K562 (cell line): ENCODE results near the gene ARHGAP22. TPM values are rescaled to one million over a fixed set of nuclear protein-coding genes. Genes with fewer than 3 reads are reported as not detected.
A peak's percentile ranks its signal among the peaks of the same experiment; 100 is the strongest.

ENCODE experiments used
- ATAC-seq: fragments of 200-7000 bp; cut with Tn5 transposase; 3 replicates; pipeline ENCODE4 v1.9.1; 2020; ENCODE audit warnings: moderate library complexity
- BruUV-seq: library from RNA; stranded (reverse); fragments of 400-500 nt; replicated peaks from 2 replicates; lab custom pipeline; 2021; lab: Mats Ljungman, UMichigan
- CTCF ChIA-PET: fragments of 300-600 bp; formaldehyde crosslinking; extraction: SDS; loops from one replicate; lab custom pipeline; 2021; ENCODE audit warnings: low intra/inter-chr PET ratio; lab: Yijun Ruan, JAX
- POLR2A ChIA-PET: fragments of 300-600, 350-650 bp; sonication (Branson Sonifier 250); formaldehyde crosslinking; extraction: SDS; loops from one replicate; lab custom pipeline; 2021; ENCODE audit warnings: antibody characterized with exemption, inconsistent platforms; lab: Yijun Ruan, JAX
- DNase-seq, 4 experiments: peaks; one replicate each; pipeline versions ENCODE4 v3.0.0 to v3.0.0-alpha.2; 2011 to 2018; ENCODE audit warnings: low spot score in 3 of 4, mixed read lengths in 3 of 4; ENCODE audit errors: extremely low read depth in 1 of 4
- FAIRE-seq: peaks from 2 replicates; lab custom pipeline; 2011; peaks lifted over from hg19 to GRCh38; lab: Jason Lieb, UNC
- H2AFZ ChIP-seq: 2 replicates; pipeline ENCODE4 v1.6.0; 2011; ENCODE audit warnings: low read depth, low read length, control low read depth, inconsistent platforms
- H3K27ac ChIP-seq: fragments of 200-600 bp; 3 replicates; pipeline ENCODE4 v1.8.0; 2011; ENCODE audit warnings: low read depth, mild to moderate bottlenecking, control low read depth, inconsistent platforms, low read length, moderate library complexity, mixed read lengths; ENCODE audit errors: extremely low read depth
- H3K27me3 ChIP-seq, 2 experiments: fragments of 300-600 bp in 1 of 2; 2 replicates in 1 of 2; 3 replicates in 1 of 2; pipeline versions ENCODE4 v1.6.0 to v1.8.0; 2011; ENCODE audit warnings: inconsistent platforms in 2 of 2, low read length in 2 of 2, mild to moderate bottlenecking in 1 of 2, mixed read lengths in 1 of 2, moderate library complexity in 1 of 2; ENCODE audit not compliant: control insufficient read depth in 2 of 2, insufficient read depth in 2 of 2
- H3K36me3 ChIP-seq: fragments of 300-600 bp; 3 replicates; pipeline ENCODE4 v1.8.0; 2011; ENCODE audit warnings: mild to moderate bottlenecking, low read length, inconsistent platforms; ENCODE audit not compliant: control insufficient read depth, insufficient read depth
- H3K4me1 ChIP-seq, 2 experiments: fragments of 200-600 bp in 1 of 2; replicated peaks in 1 of 2; 2 replicates in 1 of 2; 3 replicates in 1 of 2; pipeline versions ENCODE4 v1.5.1 to v1.8.0; 2011; ENCODE audit warnings: inconsistent platforms in 2 of 2, low read length in 2 of 2, mild to moderate bottlenecking in 1 of 2, mixed read lengths in 1 of 2, moderate library complexity in 1 of 2; ENCODE audit not compliant: control insufficient read depth in 2 of 2, insufficient read depth in 2 of 2
- H3K4me2 ChIP-seq: 2 replicates; pipeline ENCODE4 v1.6.1; 2011; ENCODE audit warnings: low read length, control low read depth, inconsistent platforms, mixed read lengths; ENCODE audit not compliant: insufficient read depth
- H3K4me3 ChIP-seq: fragments of 200-600 bp; sonication (generic), shearing (Covaris generic); 2 replicates; pipeline ENCODE4 v1.5.1; 2016; ENCODE audit warnings: control low read depth, inconsistent platforms
- H3K79me2 ChIP-seq: fragments of 200-600 bp; 3 replicates; pipeline ENCODE4 v1.8.0; 2011; ENCODE audit warnings: low read length, inconsistent platforms; ENCODE audit not compliant: control insufficient read depth, insufficient read depth
- H3K9ac ChIP-seq, 2 experiments: 2 replicates each; pipeline versions ENCODE4 v1.6.0 to v1.6.1; 2011; ENCODE audit warnings: low read depth in 2 of 2, low read length in 2 of 2, control low read depth in 1 of 2, inconsistent platforms in 1 of 2, mild to moderate bottlenecking in 1 of 2, mixed read lengths in 1 of 2; ENCODE audit not compliant: insufficient read depth in 1 of 2
- H3K9me1 ChIP-seq: one replicate; pipeline ENCODE4 v1.6.0; 2011; ENCODE audit warnings: inconsistent platforms, mild to moderate bottlenecking, low read length, moderate library complexity; ENCODE audit not compliant: control insufficient read depth, insufficient read depth
- H3K9me3 ChIP-seq: replicated peaks from 2 replicates; pipeline ENCODE4 v1.5.1; 2011; ENCODE audit warnings: low read depth, low read length, inconsistent platforms; ENCODE audit not compliant: control insufficient read depth, insufficient read depth
- H4K20me1 ChIP-seq: replicated peaks from 2 replicates; pipeline ENCODE4 v1.6.1; 2011; ENCODE audit warnings: low read length, inconsistent platforms, mixed read lengths; ENCODE audit not compliant: control insufficient read depth, insufficient read depth
- SUPT5H ChIP-seq: fragments of 450-650 bp; IDR thresholded peaks from 2 replicates; pipeline ENCODE4 v1.6.1; 2016
- WGBS: fragments of 100-300 bp; shearing (Covaris generic); methylation state at CpG from one replicate; pipeline ENCODE4 v1.1.6; 2016; ENCODE audit warnings: low coverage, mixed read lengths; ENCODE audit not compliant: insufficient coverage; ENCODE audit errors: missing lambda C conversion rate; 5-methylcytosine and 5-hydroxymethylcytosine counted together
- in situ Hi-C: fragments of 300-500 bp; cut with MboI; formaldehyde crosslinking; loops from 4 replicates; pipeline ENCODE4 v1.15.0; 2018; ENCODE audit warnings: inconsistent platforms, mixed read lengths
- intact Hi-C: fragments of 100-400 bp; cut with micrococcal nuclease; formaldehyde crosslinking; loops from 2 replicates; pipeline ENCODE4 v1.14.2; 2022
- polyA plus RNA-seq, 8 experiments: library from polyadenylated mRNA; depleted of rRNA in 4 of 8; stranded (reverse) in 5 of 8; unstranded in 3 of 8; fragments of >200 nt; fragmentation: Nextera tagmentation in 2 of 8; fragmentation: Illumina TruSeq in 1 of 8; extraction: Ambion mirVana in 2 of 8; extraction: Trizol in 1 of 8; gene quantifications; 2 replicates each; pipeline versions ENCODE4 v1.2.1 to v1.2.3, GENCODE V29; 2011 to 2014; ENCODE audit warnings: inconsistent platforms in 1 of 8, missing spikeins in 1 of 8
- total RNA-seq, 7 experiments: library from RNA; depleted of rRNA in 6 of 7; stranded (reverse); fragments of >200 nt in 6 of 7; fragmentation: Illumina TruSeq in 2 of 7; extraction: Trizol in 2 of 7; gene quantifications; 2 replicates each; pipeline versions ENCODE4 v1.2.1 to v1.2.3, GENCODE V29; 2011 to 2021; ENCODE audit warnings: low replicate concordance in 1 of 7
- TF ChIP-seq, protein P1 (sequence below), 2 experiments: fragments of 450-650 bp in 1 of 2; sonication (generic) in 1 of 2; formaldehyde crosslinking in 1 of 2; IDR thresholded peaks; 2 replicates each; pipeline versions ENCODE4 v1.7.1 to v1.9.0; 2016 to 2022; ENCODE audit warnings: inconsistent platforms in 1 of 2, mild to moderate bottlenecking in 1 of 2, missing genetic modification reagents in 1 of 2

Gene ARHGAP22
- total and polyA plus RNA-seq, 9 of the 15 experiments (the other 6 are each of a cell fraction or from before 2014, with no cell fraction given): 1.3 to 28.1 (median 12.7) TPM

DNA sequence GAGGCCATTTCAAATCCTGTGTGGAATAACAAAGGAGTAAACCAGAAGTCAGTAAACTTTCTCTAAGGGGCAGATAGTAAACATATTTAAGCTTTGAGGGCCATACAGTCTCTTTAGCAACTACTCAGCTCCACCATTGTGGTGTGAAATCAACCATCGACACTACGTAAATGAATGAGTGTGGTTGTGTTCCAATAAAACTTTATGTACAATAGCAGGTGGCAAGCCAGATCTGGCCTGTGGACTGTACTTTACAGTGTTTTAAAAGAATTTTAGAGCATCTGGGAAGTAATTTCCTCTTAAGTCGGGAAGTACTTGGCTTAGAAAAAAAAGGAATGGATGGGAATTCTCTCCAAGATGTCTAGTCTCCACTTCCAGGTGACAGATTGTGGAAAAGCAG lies 71.3 kb downstream of the ARHGAP22 start:
- in situ Hi-C loops: no loop called here
- Histone ChIP-seq H3K27me3 (peaks cover 5 to 14% of the 10 kb centered on the region in 2 experiments; a peak in 3 of 5 replicates), H4K20me1 (no peaks in the 10 kb centered on the region), H3K27ac (no peak overlapping the region), H3K9me3 (no peaks in the 10 kb centered on the region), H3K36me3 (no peaks in the 10 kb centered on the region), H3K9me1 (no peaks in the 10 kb centered on the region), H3K4me2 (no peak overlapping the region), H3K79me2 (no peaks in the 10 kb centered on the region)
- ATAC-seq: no peak
- 29% methylated on average over 3 of the region's 3 CpGs for WGBS
- TF ChIP-seq SUPT5H: no peak
- TF ChIP-seq, protein P1, sequence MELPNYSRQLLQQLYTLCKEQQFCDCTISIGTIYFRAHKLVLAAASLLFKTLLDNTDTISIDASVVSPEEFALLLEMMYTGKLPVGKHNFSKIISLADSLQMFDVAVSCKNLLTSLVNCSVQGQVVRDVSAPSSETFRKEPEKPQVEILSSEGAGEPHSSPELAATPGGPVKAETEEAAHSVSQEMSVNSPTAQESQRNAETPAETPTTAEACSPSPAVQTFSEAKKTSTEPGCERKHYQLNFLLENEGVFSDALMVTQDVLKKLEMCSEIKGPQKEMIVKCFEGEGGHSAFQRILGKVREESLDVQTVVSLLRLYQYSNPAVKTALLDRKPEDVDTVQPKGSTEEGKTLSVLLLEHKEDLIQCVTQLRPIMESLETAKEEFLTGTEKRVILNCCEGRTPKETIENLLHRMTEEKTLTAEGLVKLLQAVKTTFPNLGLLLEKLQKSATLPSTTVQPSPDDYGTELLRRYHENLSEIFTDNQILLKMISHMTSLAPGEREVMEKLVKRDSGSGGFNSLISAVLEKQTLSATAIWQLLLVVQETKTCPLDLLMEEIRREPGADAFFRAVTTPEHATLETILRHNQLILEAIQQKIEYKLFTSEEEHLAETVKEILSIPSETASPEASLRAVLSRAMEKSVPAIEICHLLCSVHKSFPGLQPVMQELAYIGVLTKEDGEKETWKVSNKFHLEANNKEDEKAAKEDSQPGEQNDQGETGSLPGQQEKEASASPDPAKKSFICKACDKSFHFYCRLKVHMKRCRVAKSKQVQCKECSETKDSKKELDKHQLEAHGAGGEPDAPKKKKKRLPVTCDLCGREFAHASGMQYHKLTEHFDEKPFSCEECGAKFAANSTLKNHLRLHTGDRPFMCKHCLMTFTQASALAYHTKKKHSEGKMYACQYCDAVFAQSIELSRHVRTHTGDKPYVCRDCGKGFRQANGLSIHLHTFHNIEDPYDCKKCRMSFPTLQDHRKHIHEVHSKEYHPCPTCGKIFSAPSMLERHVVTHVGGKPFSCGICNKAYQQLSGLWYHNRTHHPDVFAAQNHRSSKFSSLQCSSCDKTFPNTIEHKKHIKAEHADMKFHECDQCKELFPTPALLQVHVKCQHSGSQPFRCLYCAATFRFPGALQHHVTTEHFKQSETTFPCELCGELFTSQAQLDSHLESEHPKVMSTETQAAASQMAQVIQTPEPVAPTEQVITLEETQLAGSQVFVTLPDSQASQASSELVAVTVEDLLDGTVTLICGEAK (IDR thresholded peaks at IDR 0.05): peak; percentile 88
- TF ChIP-seq, protein P1 (CRISPR knock-in tag; IDR thresholded peaks at IDR 0.05): peak; percentile 85
- TF ChIP-seq, all 486 proteins: peak for 1
- ChIA-PET POLR2A (interaction anchor here (0.6 to 0.7 kb wide), 2 partner anchors 11 to 1287 kb away, joined by 3 read pairs; no protein-coding TSS in a partner anchor), CTCF (no interaction called here)
- Histone ChIP-seq H3K4me1 (peaks cover 0 to 4% of the 10 kb centered on the region in 2 experiments; a peak in 2 of 5 replicates), H3K4me3 (no peak overlapping the region), H2AFZ (no peak overlapping the region), H3K9ac (no peak overlapping the region)
- FAIRE-seq (no peak), DNase-seq (no peak)
- intact Hi-C loops: no loop called here
- BruUV-seq: no TSS peak
